ENCODE data around the gene TTLL12. TPM values are rescaled to one million over a fixed set of nuclear protein-coding genes. Genes with fewer than 3 reads are reported as not detected.
A peak's percentile ranks its signal among the peaks of the same experiment; 100 is the strongest.

Gene TTLL12
- total RNA-seq, 1 donor from 2014 or later, result 53.7 TPM

DNA sequence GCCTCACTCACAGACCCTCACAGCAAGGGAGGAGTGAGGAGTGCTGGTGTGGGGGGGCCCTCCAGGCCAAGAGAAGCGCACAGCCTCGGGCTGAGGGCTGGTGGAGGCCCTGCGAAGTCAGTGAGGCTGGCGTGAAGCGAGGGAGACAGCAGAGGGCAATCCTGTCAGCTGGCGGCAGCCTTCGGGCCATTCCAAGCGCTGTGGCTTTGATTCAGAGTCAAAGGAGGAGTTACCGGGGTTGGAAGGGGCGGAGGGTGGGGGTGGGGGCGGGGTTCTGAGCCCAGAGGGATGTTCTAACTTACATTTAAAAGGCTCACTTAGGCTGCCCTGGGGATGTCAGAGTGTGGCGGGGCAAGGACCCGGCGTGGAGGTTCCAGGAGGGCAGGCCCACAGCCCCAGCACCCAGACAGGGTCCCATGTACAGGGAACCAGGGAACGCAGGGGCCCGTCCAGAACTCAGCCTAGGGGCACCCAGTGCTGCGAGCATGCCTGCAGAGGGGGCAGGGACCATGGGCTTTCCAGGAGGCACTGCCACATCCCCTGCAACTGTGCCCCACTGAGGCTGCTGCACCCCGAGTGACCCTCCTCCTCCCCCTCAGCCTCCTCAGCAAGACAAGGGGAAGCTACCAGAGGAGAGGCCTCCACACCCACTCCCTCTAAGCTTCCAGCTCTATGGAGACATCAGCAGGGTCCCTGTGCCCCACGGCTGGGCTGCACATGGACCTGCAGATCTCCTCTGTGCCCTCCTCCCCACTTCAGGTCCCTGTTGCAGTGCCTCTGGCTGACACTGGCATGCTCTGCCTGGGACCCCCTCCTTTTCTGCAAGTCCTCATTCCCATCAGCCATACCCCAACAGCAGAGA lies 39.7 kb upstream of the TTLL12 start:
- Histone ChIP-seq H3K4me3 (ENCODE audit: low read depth, low read length) (no peak overlapping the region), H3K36me3 (ENCODE audit: control insufficient read depth, insufficient read depth, low read length) (no peaks in the 10 kb centered on the region), H3K27me3 (ENCODE audit: control insufficient read depth, insufficient read depth, low read length) (peaks cover 4% of the 10 kb centered on the region)
- DNase-seq (ENCODE audit: low read depth), result no peak
- TF ChIP-seq, protein P1, sequence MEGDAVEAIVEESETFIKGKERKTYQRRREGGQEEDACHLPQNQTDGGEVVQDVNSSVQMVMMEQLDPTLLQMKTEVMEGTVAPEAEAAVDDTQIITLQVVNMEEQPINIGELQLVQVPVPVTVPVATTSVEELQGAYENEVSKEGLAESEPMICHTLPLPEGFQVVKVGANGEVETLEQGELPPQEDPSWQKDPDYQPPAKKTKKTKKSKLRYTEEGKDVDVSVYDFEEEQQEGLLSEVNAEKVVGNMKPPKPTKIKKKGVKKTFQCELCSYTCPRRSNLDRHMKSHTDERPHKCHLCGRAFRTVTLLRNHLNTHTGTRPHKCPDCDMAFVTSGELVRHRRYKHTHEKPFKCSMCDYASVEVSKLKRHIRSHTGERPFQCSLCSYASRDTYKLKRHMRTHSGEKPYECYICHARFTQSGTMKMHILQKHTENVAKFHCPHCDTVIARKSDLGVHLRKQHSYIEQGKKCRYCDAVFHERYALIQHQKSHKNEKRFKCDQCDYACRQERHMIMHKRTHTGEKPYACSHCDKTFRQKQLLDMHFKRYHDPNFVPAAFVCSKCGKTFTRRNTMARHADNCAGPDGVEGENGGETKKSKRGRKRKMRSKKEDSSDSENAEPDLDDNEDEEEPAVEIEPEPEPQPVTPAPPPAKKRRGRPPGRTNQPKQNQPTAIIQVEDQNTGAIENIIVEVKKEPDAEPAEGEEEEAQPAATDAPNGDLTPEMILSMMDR (IDR thresholded peaks at IDR 0.05; ENCODE audit: insufficient read depth, low read length, severe bottlenecking), result no peak
- peak; percentile 47 for FAIRE-seq

DNA sequence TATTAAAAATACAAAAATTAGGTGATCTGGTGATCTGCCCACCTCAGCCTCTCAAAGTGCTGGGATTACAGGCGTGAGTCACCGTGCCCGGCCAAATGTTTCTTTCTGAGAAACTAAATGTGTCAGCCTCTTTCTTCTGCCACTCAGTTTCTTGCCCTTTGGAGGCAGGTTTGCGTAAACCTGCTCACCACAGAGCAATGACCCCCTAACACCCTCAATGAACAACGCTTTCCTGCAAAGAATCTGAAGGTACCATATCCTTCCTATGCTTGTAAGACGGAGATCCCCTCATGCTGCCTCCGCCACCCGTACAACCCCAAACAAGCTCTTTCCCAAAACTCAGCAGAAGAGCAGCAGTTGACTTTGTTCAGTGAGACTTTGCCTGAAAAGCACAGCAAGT lies 38.7 kb upstream of the TTLL12 start:
- DNase-seq (ENCODE audit: low read depth) (no peak), FAIRE-seq (no peak)
- peaks cover 4% of the 10 kb centered on the region for H3K27me3 ChIP-seq (ENCODE audit: control insufficient read depth, insufficient read depth, low read length)
- TF ChIP-seq, protein P1 (IDR thresholded peaks at IDR 0.05; ENCODE audit: insufficient read depth, low read length, severe bottlenecking), result no peak
- no peaks in the 10 kb centered on the region for H3K36me3 ChIP-seq (ENCODE audit: control insufficient read depth, insufficient read depth, low read length)
- H3K4me3 ChIP-seq (ENCODE audit: low read depth, low read length), result no peak overlapping the region

DNA sequence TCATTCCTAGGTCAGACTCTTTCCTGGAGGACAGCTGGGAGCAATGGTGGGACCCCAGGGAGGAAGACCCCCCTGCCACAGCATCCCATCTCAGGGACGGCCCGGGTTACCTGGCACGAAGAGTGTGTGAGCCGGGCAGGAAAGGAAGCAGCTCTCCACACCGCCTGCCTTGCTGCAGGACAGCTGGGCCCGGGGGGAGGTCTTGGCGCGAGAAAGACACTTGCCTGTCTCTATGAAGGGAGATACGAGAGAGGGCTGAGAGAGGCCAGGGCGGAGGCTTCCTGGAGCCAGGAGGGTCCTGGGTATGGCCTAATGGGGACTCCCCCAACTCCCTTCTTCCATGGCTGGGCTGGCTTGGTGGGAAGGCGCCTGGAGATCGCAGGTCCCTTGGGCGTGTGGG lies 36.1 kb upstream of the TTLL12 start:
- FAIRE-seq (no peak), DNase-seq (ENCODE audit: low read depth) (no peak)
- Histone ChIP-seq H3K27me3 (ENCODE audit: control insufficient read depth, insufficient read depth, low read length) (peaks cover 4% of the 10 kb centered on the region), H3K36me3 (ENCODE audit: control insufficient read depth, insufficient read depth, low read length) (no peaks in the 10 kb centered on the region), H3K4me3 (ENCODE audit: low read depth, low read length) (no peak overlapping the region)
- TF ChIP-seq, protein P1 (IDR thresholded peaks at IDR 0.05; ENCODE audit: insufficient read depth, low read length, severe bottlenecking), result no peak

DNA sequence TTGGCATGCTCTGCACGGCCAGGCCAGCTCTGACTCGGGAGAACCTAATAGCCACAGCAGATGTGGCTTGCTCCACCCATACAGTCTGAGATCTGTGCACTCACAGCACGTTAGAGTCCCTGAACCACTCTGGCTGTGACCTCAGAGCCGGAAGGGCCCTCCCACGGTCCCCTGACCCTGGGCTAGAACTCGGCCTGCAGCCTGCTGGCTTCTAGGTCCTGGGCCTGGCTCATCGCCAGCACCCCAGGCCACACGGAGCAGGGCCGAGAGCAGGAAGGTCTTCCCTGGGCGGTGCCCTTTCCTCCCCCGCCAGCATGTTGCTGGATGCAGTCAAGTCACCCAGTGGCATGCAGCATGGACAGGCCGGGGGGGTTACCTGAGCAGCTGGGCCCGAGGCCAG lies 35.3 kb upstream of the TTLL12 start:
- DNase-seq (ENCODE audit: low read depth) (no peak), FAIRE-seq (no peak)
- H3K27me3 ChIP-seq (ENCODE audit: control insufficient read depth, insufficient read depth, low read length), result peaks cover 4% of the 10 kb centered on the region
- TF ChIP-seq, protein P1 (IDR thresholded peaks at IDR 0.05; ENCODE audit: insufficient read depth, low read length, severe bottlenecking), result no peak
- H3K36me3 ChIP-seq (ENCODE audit: control insufficient read depth, insufficient read depth, low read length), result no peaks in the 10 kb centered on the region
- H3K4me3 ChIP-seq (ENCODE audit: low read depth, low read length), result no peak overlapping the region

DNA sequence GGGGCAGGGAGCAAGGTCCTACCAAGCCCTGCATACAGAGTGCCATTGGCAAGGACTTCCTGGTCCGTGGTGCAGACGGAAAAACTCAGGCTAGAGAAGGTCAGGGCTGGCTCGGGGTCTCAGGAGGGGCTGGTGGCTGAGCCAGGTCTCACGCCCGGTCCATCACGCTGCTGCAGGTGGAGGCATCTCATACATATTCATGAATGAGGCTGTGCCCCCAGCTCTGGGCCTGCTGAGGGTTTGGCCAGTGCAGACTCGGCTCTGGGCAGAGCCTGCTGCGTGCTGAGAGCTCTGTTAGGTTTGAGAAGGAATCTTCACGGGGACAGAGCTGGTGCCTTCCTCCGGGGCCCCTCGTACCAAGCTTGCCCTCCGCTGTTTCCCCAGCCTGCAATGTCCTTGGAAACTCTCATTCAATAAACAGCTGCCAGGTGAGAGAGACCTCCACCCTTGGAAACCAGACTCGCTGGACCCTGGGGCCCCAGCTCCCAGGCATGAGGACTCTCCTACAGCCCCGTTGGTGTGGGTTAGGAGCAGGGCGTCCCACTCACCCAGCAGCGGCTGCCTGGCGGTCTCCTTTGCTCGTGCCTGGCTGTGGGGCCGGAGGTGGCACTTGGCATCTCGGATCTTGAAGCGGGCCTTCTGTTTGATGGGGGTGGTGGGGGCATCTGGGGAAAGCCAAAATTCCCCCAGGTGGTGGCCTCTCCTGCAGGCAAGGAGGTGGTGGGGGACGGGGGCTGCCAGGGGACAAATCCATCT lies 33.9 kb upstream of the TTLL12 start:
- TF ChIP-seq, protein P1 (IDR thresholded peaks at IDR 0.05; ENCODE audit: insufficient read depth, low read length, severe bottlenecking), result no peak
- FAIRE-seq, result no peak
- no peak overlapping the region for H3K4me3 ChIP-seq (ENCODE audit: low read depth, low read length)

More for the DNA sequence above, 33.9 kb upstream of the TTLL12 start:
- H3K36me3 ChIP-seq (ENCODE audit: control insufficient read depth, insufficient read depth, low read length), result no peaks in the 10 kb centered on the region
- peaks cover 2% of the 10 kb centered on the region for H3K27me3 ChIP-seq (ENCODE audit: control insufficient read depth, insufficient read depth, low read length)
- no peak for DNase-seq (ENCODE audit: low read depth)

Data from bronchial epithelial cell (primary cell).